Activated CD4-positive, alpha-beta T cell treated with anti-CD3 and anti-CD28 coated beads for 36 hours (primary cell): ENCODE results near the gene CNPPD1. TPM values are rescaled to one million over a fixed set of nuclear protein-coding genes. Genes with fewer than 3 reads are reported as not detected.

Experiments
- ATAC-seq: fragments of 200-7000 bp; cut with Tn5 transposase; one replicate; pipeline ENCODE4 v1.10.0; 2021; ENCODE audit warnings: mild to moderate bottlenecking, moderate library complexity
- CTCF ChIA-PET: fragments of 350-600 bp; sonication (Branson Sonifier 250); formaldehyde crosslinking; loops from one replicate; lab custom pipeline; 2021; ENCODE audit warnings: antibody characterized with exemption; lab: Charles Lee
- POLR2A ChIA-PET: fragments of 350-600 bp; sonication (Branson Sonifier 250); formaldehyde crosslinking; loops from one replicate; lab custom pipeline; 2021; ENCODE audit warnings: antibody characterized with exemption, inconsistent platforms; lab: Charles Lee
- DNase-seq: peaks from one replicate; pipeline ENCODE4 v3.0.0-alpha.2; 2020
- H3K27ac Mint-ChIP-seq: one replicate; pipeline ENCODE4 v1.8.0; 2021; ENCODE audit warnings: mixed read lengths
- H3K27me3 Mint-ChIP-seq: one replicate; pipeline ENCODE4 v1.8.0; 2021; ENCODE audit warnings: mixed read lengths
- H3K36me3 Mint-ChIP-seq: one replicate; pipeline ENCODE4 v1.8.0; 2021; ENCODE audit warnings: low read depth, mixed read lengths
- H3K4me1 Mint-ChIP-seq: one replicate; pipeline ENCODE4 v1.8.0; 2021; ENCODE audit warnings: mixed read lengths
- H3K4me3 Mint-ChIP-seq: one replicate; pipeline ENCODE4 v1.8.0; 2021; ENCODE audit warnings: mild to moderate bottlenecking, moderate library complexity, mixed read lengths
- H3K9me3 Mint-ChIP-seq: one replicate; pipeline ENCODE4 v1.8.0; 2021; ENCODE audit warnings: low read depth, mixed read lengths
- intact Hi-C, 2 experiments: fragments of 100-400 bp; cut with DNase I in 1 of 2; cut with micrococcal nuclease in 1 of 2; formaldehyde crosslinking; loops; one replicate each; pipeline versions ENCODE4 v1.14.2 to v1.15.1; 2022 to 2024; cut with DNase I, micrococcal nuclease
- total RNA-seq, 2 experiments: library from RNA; stranded (reverse); gene quantifications; one replicate each; pipeline ENCODE4 v1.2.3, GENCODE V29; 2021

Gene CNPPD1
- total RNA-seq, 2 experiments from 2014 or later, result 38.7 to 41.4 TPM

- Mint-ChIP-seq H3K36me3 (no peaks in the 10 kb centered on the region), H3K27me3 (no peaks in the 10 kb centered on the region), H3K9me3 (no peaks in the 10 kb centered on the region), H3K4me1 (no peaks in the 10 kb centered on the region), H3K27ac (no peak overlapping the region), H3K4me3 (no peak overlapping the region)
- CTCF ChIA-PET, result interaction anchor here (0.7 to 3.1 kb wide), 9 partner anchors 10 to 163 kb away, joined by 3 to 10 read pairs (median 4); no protein-coding TSS in a partner anchor
- POLR2A ChIA-PET, result no interaction called here
- DNase-seq, result no peak
- intact Hi-C loops, result no loop called here
- ATAC-seq, result no peak
These were observed 45.0 kb downstream of the CNPPD1 start for GRCh38 chr2:219131744-219132143.

DNA sequence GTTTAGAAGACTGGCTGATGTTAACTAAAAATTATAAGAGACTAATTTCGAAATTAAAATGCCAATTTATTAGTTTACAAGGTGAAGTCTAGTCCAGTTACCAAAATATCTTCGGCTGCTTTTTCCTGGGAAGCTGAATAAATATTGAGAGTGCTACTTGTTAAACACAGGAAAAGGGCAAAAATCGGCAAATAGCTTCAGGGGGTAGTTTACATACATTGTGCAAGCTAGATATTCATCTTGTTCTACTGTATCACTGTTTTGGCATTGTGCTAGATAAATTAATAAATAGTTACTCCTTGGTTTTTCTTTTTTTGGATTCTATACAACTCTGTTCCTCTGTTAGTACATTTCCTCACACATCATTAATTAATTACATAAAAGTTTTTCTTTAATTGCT is 45.4 kb downstream of the CNPPD1 start:
- H3K36me3 Mint-ChIP-seq, result no peaks in the 10 kb centered on the region
- CTCF ChIA-PET, result interaction anchor here (1.1 to 3.1 kb wide), 5 partner anchors 10 to 164 kb away, joined by 3 to 10 read pairs (median 4); no protein-coding TSS in a partner anchor
- H3K27ac Mint-ChIP-seq, result no peak overlapping the region

DNA sequence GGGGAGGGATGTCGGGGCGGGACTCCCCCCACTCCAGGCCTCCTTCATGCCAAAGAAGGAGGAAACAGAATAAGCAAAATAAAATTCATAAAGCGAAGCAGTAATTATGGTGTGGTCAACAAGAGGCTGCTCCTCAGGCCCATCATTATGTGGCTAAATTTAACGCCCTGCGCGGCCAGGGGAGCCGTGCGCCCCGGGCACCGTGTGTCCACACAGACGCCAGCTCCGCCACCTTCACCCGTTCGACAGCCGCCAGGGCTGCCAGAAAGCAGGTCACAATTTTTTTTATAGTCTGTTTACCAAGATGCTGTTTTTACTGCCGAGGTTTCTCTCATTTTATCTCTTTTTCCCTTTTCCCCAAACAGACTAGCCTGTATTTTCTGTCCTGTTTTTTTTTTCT is 47.1 kb downstream of the CNPPD1 start:
- DNase-seq (no peak), ATAC-seq (no peak)
- ChIA-PET POLR2A (no interaction called here), CTCF (interaction anchor here (0.6 to 3.1 kb wide), 5 partner anchors 25 to 165 kb away, joined by 3 to 10 read pairs (median 4); no protein-coding TSS in a partner anchor)
- H3K36me3 Mint-ChIP-seq, result no peaks in the 10 kb centered on the region
- H3K4me1 Mint-ChIP-seq, result peaks cover 11% of the 10 kb centered on the region
- no peaks in the 10 kb centered on the region for H3K9me3 Mint-ChIP-seq
- H3K4me3 Mint-ChIP-seq, result no peak overlapping the region
- intact Hi-C loops, result no loop called here
- no peak overlapping the region for H3K27ac Mint-ChIP-seq
- no peaks in the 10 kb centered on the region for H3K27me3 Mint-ChIP-seq

More for the DNA sequence above, 45.4 kb downstream of the CNPPD1 start:
- no peak overlapping the region for H3K4me3 Mint-ChIP-seq
- H3K27me3 Mint-ChIP-seq, result no peaks in the 10 kb centered on the region
- H3K4me1 Mint-ChIP-seq, result no peaks in the 10 kb centered on the region
- no peaks in the 10 kb centered on the region for H3K9me3 Mint-ChIP-seq
- POLR2A ChIA-PET, result no interaction called here
- ATAC-seq, result no peak
- intact Hi-C loops, result no loop called here
- DNase-seq, result no peak

GRCh38 chr2:219128396-219128795 is 48.3 kb downstream of the CNPPD1 start:
- H3K36me3 Mint-ChIP-seq, result no peaks in the 10 kb centered on the region
- no peaks in the 10 kb centered on the region for H3K27me3 Mint-ChIP-seq
- no peak overlapping the region for H3K27ac Mint-ChIP-seq
- intact Hi-C loops, result no loop called here
- POLR2A ChIA-PET, result no interaction called here
- CTCF ChIA-PET, result interaction anchor here (0.9 to 2.2 kb wide), 6 partner anchors 9 to 167 kb away, joined by 3 to 10 read pairs (median 4); no protein-coding TSS in a partner anchor
- ATAC-seq (no peak), DNase-seq (no peak)
- H3K9me3 Mint-ChIP-seq, result no peaks in the 10 kb centered on the region
- no peak overlapping the region for H3K4me3 Mint-ChIP-seq
- peaks cover 18% of the 10 kb centered on the region for H3K4me1 Mint-ChIP-seq

GRCh38 chr2:219127037-219127635 is 49.6 kb downstream of the CNPPD1 start:
- Mint-ChIP-seq H3K4me3 (no peak overlapping the region), H3K27me3 (no peaks in the 10 kb centered on the region), H3K4me1 (peaks cover 18% of the 10 kb centered on the region), H3K9me3 (no peaks in the 10 kb centered on the region), H3K36me3 (no peaks in the 10 kb centered on the region), H3K27ac (no peak overlapping the region)
- DNase-seq, result no peak
- CTCF ChIA-PET, result interaction anchor here (0.9 to 2.2 kb wide), 5 partner anchors 8 to 132 kb away, joined by 3 to 10 read pairs (median 6); no protein-coding TSS in a partner anchor
- ATAC-seq, result no peak
- intact Hi-C loops, result no loop called here
- POLR2A ChIA-PET, result no interaction called here

GRCh38 chr2:219126555-219126954 is 50.2 kb downstream of the CNPPD1 start:
- intact Hi-C loops, result no loop called here
- Mint-ChIP-seq H3K27me3 (no peaks in the 10 kb centered on the region), H3K4me3 (no peak overlapping the region), H3K36me3 (no peaks in the 10 kb centered on the region), H3K4me1 (peaks cover 18% of the 10 kb centered on the region), H3K27ac (no peak overlapping the region), H3K9me3 (no peaks in the 10 kb centered on the region)
- ATAC-seq (no peak), DNase-seq (no peak)
- POLR2A ChIA-PET, result no interaction called here
- CTCF ChIA-PET, result interaction anchor here (0.9 to 2.2 kb wide), 3 partner anchors 30 to 132 kb away, joined by 3 to 7 read pairs (median 6); no protein-coding TSS in a partner anchor

GRCh38 chr2:219125886-219126270 is 50.8 kb downstream of the CNPPD1 start:
- ChIA-PET POLR2A (no interaction called here), CTCF (interaction anchor here (0.5 to 12.0 kb wide), 10 partner anchors 21 to 226 kb away, joined by 3 to 154 read pairs (median 3); no protein-coding TSS in a partner anchor)
- Mint-ChIP-seq H3K27ac (no peak overlapping the region), H3K36me3 (no peaks in the 10 kb centered on the region), H3K4me3 (no peak overlapping the region), H3K27me3 (no peaks in the 10 kb centered on the region), H3K9me3 (no peaks in the 10 kb centered on the region), H3K4me1 (peaks cover 18% of the 10 kb centered on the region)
- ATAC-seq (no peak), DNase-seq (no peak)
- intact Hi-C loops, result no loop called here

DNA sequence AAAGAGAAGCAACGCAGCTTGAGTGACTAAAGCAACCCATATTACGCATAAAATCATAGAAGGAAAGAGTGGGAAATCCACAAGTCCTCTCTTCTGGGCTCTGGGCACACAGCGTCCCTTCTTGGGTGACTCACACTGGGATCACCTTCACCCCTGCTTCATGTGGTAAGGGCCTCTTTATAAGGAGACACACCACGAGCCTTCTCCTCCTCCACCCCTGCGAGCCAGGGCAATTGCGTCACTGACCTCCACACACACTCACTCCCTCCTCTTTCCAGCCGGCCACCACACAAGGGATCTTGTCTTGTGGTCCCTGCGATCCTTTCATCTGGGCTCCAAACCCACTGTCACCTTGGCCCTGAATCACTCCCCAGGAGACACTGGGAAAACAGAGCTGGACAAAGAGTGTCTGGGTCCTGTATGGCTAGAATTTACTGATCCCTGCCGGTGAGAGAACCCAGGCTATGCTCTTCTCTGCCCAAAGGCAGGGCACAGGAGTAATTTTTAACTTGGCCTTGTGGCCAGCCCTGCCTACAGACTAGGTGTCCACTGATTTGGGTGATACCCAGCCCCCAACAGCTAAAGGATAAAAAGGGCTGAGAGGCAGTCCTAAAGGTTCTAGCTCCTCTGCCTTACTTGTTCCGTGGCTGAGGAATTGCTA is 51.4 kb downstream of the CNPPD1 start:
- ATAC-seq (peak; percentile 70), DNase-seq (peak; percentile 26)
- POLR2A ChIA-PET, result no interaction called here
- Mint-ChIP-seq H3K4me1 (peaks cover 18% of the 10 kb centered on the region), H3K27ac (no peak overlapping the region), H3K9me3 (no peaks in the 10 kb centered on the region), H3K27me3 (no peaks in the 10 kb centered on the region), H3K36me3 (no peaks in the 10 kb centered on the region), H3K4me3 (no peak overlapping the region)
- intact Hi-C loops, result no loop called here
- CTCF ChIA-PET, result interaction anchor here (0.5 to 12.0 kb wide), 10 partner anchors 20 to 227 kb away, joined by 3 to 154 read pairs (median 3); no protein-coding TSS in a partner anchor

GRCh38 chr2:219124381-219125110 is 52.2 kb downstream of the CNPPD1 start:
- Mint-ChIP-seq H3K4me1 (peaks cover 18% of the 10 kb centered on the region), H3K27me3 (no peaks in the 10 kb centered on the region), H3K36me3 (no peaks in the 10 kb centered on the region), H3K4me3 (no peak overlapping the region), H3K27ac (no peak overlapping the region), H3K9me3 (no peaks in the 10 kb centered on the region)
- CTCF ChIA-PET, result interaction anchor here (0.9 to 12.0 kb wide), 8 partner anchors 19 to 96 kb away, joined by 3 to 154 read pairs (median 4); no protein-coding TSS in a partner anchor
- DNase-seq, result no peak
- ATAC-seq, result peak; percentile 33
- intact Hi-C loops, result no loop called here
- POLR2A ChIA-PET, result no interaction called here

DNA sequence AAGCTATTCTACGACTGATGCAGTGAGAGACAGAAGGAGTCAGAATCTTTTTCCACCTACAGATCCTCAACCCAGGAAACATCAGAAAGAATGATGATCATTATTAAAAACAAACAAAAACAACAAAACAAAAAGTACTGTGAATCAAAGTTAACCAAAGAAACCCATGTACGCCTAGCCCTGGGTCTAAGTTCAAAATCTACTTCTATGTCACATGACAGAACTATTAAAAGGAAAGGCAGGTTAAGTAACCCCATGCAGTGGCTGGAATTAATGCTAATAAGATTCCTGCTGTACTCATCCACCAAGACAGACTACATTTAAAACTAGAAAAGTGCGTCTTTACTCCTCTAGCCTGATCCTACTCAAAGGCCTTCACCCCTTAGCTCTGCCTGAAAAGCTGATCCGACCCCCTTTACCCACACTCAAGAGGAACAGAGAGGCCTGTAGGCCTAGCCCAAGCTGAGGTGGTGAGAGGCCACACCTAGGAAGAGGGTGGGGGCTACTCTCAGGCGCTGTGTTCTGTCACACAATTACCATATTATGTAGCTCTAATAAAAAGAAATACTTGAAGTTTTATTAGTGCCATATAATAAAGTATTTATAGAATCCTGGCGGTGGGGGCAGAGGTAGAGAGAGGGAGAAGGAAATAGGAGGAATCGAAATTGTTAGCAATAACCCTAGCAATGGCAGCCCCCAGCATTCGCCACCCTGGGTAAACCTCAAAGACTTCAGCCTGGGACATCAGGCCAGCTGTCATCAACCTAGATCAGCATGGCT is 53.2 kb downstream of the CNPPD1 start:
- ChIA-PET POLR2A (no interaction called here), CTCF (interaction anchor here (0.6 to 12.0 kb wide), 9 partner anchors 20 to 95 kb away, joined by 3 to 154 read pairs (median 5); no protein-coding TSS in a partner anchor)
- DNase-seq (no peak), ATAC-seq (no peak)
- no peaks in the 10 kb centered on the region for H3K36me3 Mint-ChIP-seq
- H3K4me1 Mint-ChIP-seq, result peaks cover 18% of the 10 kb centered on the region
- H3K9me3 Mint-ChIP-seq, result no peaks in the 10 kb centered on the region
- intact Hi-C loops, result no loop called here
- no peak overlapping the region for H3K27ac Mint-ChIP-seq
- no peak overlapping the region for H3K4me3 Mint-ChIP-seq
- H3K27me3 Mint-ChIP-seq, result no peaks in the 10 kb centered on the region
